ENCODE measurements around the gene AHSA1. TPM values are rescaled to one million over a fixed set of nuclear protein-coding genes. Genes with fewer than 3 reads are reported as not detected.

The AHSA1 gene
- total RNA-seq, 1 experiment from 2014 or later = 674 TPM

DNA sequence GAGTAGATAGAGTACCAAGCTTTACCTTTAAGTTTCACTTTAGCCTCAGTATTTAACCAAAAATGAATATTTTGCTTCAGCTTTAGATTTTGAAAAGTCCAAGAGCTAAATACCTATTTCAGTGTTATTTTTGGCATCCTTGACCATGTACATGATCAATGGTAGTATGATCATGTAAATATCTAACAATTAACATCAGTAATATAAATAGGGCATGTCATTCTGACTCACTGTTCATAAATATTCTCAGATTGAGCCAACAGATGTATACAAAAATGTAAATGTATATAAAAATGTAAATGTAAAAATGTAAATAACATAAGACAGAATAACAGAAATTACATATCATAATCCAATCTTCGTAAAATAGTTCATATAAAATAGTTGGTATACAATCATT lies 19.3 kb upstream of the AHSA1 start:
- Histone ChIP-seq H3K9me2 (ENCODE audit: insufficient read depth) (no peaks in the 10 kb centered on the region), H4K20me1 (ENCODE audit: insufficient read depth) (no peaks in the 10 kb centered on the region), H3K4me1 (replicated peaks; ENCODE audit: insufficient read depth) (no peaks in the 10 kb centered on the region), H3K9me3 (ENCODE audit: insufficient read depth, low read depth) (no peaks in the 10 kb centered on the region), H3K4me3 (no peak overlapping the region), H3F3A (ENCODE audit: insufficient read depth, low read depth) (no peaks in the 10 kb centered on the region), H3K36me3 (ENCODE audit: low read depth) (peaks cover 57% of the 10 kb centered on the region), H3K27me3 (ENCODE audit: insufficient read depth, low read depth) (no peaks in the 10 kb centered on the region), H3K4me2 (no peak overlapping the region), H2AFZ (no peak overlapping the region), H3K27ac (no peak overlapping the region), H3K79me2 (ENCODE audit: low read depth) (no peaks in the 10 kb centered on the region)
- TF ChIP-seq, protein P1, sequence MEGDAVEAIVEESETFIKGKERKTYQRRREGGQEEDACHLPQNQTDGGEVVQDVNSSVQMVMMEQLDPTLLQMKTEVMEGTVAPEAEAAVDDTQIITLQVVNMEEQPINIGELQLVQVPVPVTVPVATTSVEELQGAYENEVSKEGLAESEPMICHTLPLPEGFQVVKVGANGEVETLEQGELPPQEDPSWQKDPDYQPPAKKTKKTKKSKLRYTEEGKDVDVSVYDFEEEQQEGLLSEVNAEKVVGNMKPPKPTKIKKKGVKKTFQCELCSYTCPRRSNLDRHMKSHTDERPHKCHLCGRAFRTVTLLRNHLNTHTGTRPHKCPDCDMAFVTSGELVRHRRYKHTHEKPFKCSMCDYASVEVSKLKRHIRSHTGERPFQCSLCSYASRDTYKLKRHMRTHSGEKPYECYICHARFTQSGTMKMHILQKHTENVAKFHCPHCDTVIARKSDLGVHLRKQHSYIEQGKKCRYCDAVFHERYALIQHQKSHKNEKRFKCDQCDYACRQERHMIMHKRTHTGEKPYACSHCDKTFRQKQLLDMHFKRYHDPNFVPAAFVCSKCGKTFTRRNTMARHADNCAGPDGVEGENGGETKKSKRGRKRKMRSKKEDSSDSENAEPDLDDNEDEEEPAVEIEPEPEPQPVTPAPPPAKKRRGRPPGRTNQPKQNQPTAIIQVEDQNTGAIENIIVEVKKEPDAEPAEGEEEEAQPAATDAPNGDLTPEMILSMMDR (conservative IDR thresholded peaks at IDR 0.05) = no peak
- no peak for TF ChIP-seq EZH2 (IDR thresholded peaks at IDR 0.05; ENCODE audit: low read depth)
- DNase-seq = no peak
- POLR2A ChIA-PET (ENCODE audit: unreplicated experiment) = no interaction called here
- CTCF ChIA-PET = interaction anchor here (0.6 kb wide), 1 partner anchor 749 kb away, joined by 5 read pairs; no protein-coding TSS in a partner anchor
- intact Hi-C loops (cut with micrococcal nuclease; ENCODE audit: unreplicated experiment) = no loop called here
- no TSS peak for BruUV-seq (replicated peaks)

DNA sequence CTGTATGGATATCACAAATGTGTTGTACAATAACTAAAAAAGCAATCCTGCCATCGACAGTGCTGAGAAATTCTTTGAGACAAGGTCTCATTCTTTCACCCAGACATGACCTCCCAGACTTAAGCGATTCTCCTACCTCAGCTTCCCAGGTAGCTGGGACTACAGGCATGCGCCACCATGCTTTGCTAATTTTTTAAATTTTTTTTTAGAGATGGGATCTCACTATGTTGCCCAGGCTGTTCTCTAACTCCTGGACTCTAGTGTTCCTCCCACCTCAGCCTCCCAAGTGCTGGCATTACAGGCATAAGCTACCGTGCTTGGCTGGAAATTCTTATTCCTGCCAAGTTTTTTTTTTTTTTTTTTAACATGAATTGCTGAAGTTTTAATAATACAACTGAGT lies 18.0 kb upstream of the AHSA1 start:
- DNase-seq = no peak
- Histone ChIP-seq H3K9me2 (ENCODE audit: insufficient read depth) (no peaks in the 10 kb centered on the region), H3K9me3 (ENCODE audit: insufficient read depth, low read depth) (no peaks in the 10 kb centered on the region), H3K79me2 (ENCODE audit: low read depth) (no peaks in the 10 kb centered on the region), H2AFZ (no peak overlapping the region), H3K4me1 (replicated peaks; ENCODE audit: insufficient read depth) (no peaks in the 10 kb centered on the region), H3K27ac (no peak overlapping the region), H3F3A (ENCODE audit: insufficient read depth, low read depth) (no peaks in the 10 kb centered on the region), H3K36me3 (ENCODE audit: low read depth) (peaks cover 54% of the 10 kb centered on the region), H4K20me1 (ENCODE audit: insufficient read depth) (no peaks in the 10 kb centered on the region), H3K4me2 (no peak overlapping the region), H3K27me3 (ENCODE audit: insufficient read depth, low read depth) (no peaks in the 10 kb centered on the region), H3K4me3 (no peak overlapping the region)
- intact Hi-C loops (cut with micrococcal nuclease; ENCODE audit: unreplicated experiment) = no loop called here
- POLR2A ChIA-PET (ENCODE audit: unreplicated experiment) = no interaction called here
- TF ChIP-seq, protein P1 (conservative IDR thresholded peaks at IDR 0.05) = no peak
- no peak for TF ChIP-seq EZH2 (IDR thresholded peaks at IDR 0.05; ENCODE audit: low read depth)
- CTCF ChIA-PET = no interaction called here
- BruUV-seq (replicated peaks) = no TSS peak

DNA sequence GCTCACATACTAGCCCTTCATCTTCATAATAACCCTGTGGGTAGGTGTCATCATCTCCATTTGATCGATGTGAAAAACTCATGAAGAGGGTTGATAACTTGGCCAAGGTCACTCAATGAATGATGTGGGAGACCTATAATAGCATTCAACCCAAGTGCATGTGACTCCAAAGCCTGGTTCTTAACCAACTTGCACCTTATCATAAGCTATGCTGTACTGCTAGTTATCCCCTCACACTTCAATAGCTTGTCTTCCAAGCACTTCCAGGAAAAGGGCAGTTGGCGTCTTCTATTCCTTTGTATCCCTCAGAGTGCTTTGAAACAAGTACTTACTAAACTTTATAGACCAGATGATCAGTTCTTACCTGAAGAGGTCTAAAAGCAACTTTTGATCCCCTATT lies 15.7 kb upstream of the AHSA1 start:
- Histone ChIP-seq H3K79me2 (ENCODE audit: low read depth) (no peaks in the 10 kb centered on the region), H2AFZ (no peak overlapping the region), H3K4me2 (no peak overlapping the region), H3F3A (ENCODE audit: insufficient read depth, low read depth) (no peaks in the 10 kb centered on the region), H3K9me2 (ENCODE audit: insufficient read depth) (no peaks in the 10 kb centered on the region), H3K4me1 (replicated peaks; ENCODE audit: insufficient read depth) (no peaks in the 10 kb centered on the region), H3K27me3 (ENCODE audit: insufficient read depth, low read depth) (no peaks in the 10 kb centered on the region), H3K9me3 (ENCODE audit: insufficient read depth, low read depth) (no peaks in the 10 kb centered on the region), H4K20me1 (ENCODE audit: insufficient read depth) (no peaks in the 10 kb centered on the region), H3K4me3 (no peak overlapping the region), H3K27ac (no peak overlapping the region), H3K36me3 (ENCODE audit: low read depth) (peaks cover 48% of the 10 kb centered on the region)
- TF ChIP-seq EZH2 (IDR thresholded peaks at IDR 0.05; ENCODE audit: low read depth) = no peak
- intact Hi-C loops (cut with micrococcal nuclease; ENCODE audit: unreplicated experiment) = no loop called here
- POLR2A ChIA-PET (ENCODE audit: unreplicated experiment) = no interaction called here
- BruUV-seq (replicated peaks) = no TSS peak
- CTCF ChIA-PET = no interaction called here
- no peak for DNase-seq
